Vagina (tissue), 2 donors: ENCODE results near the gene ROGDI.

ENCODE experiments used
- CTCF ChIP-seq, 3 experiments: fragments of 450-650 bp in 2 of 3; fragments of 200-600 bp in 1 of 3; sonication (generic) in 1 of 3; IDR thresholded peaks; one replicate each; pipeline ENCODE4 v1.5.1; 2017 to 2019; ENCODE audit warnings: antibody characterized with exemption in 3 of 3, mild to moderate bottlenecking in 2 of 3, moderate library complexity in 2 of 3
- POLR2A ChIP-seq, 2 donors: fragments of 450-650 bp; IDR thresholded peaks; one replicate each; pipeline ENCODE4 v1.6.1; 2017; ENCODE audit warnings: antibody characterized with exemption in 2 of 2, mild to moderate bottlenecking in 2 of 2, moderate library complexity in 2 of 2

- no peak for TF ChIP-seq CTCF (IDR thresholded peaks at IDR 0.05)
- TF ChIP-seq POLR2A (IDR thresholded peaks at IDR 0.05), result no peak
These were observed 13.9 kb downstream of the ROGDI start for GRCh38 chr16:4788489-4788889.
